OCI-LY3 (cell line): ENCODE data around the gene ARHGEF11.

Source experiments
- H2AFZ ChIP-seq: fragments of 200-600, 300-600 bp; shearing (Covaris generic); 2 replicates; pipeline ENCODE4 v1.6.0; 2014; ENCODE audit warnings: antibody characterized with exemption, low read depth, low read length
- H3K27ac ChIP-seq: fragments of 200-600, 300-600 bp; sonication (generic); 2 replicates; pipeline ENCODE4 v1.5.1; 2014; ENCODE audit warnings: mild to moderate bottlenecking, low read length, moderate library complexity, mixed read lengths
- H3K27me3 ChIP-seq: fragments of 200-600, 300-600 bp; sonication (generic); 2 replicates; pipeline ENCODE4 v1.6.1; 2014; ENCODE audit warnings: low read depth, low read length, mixed read lengths
- H3K36me3 ChIP-seq: fragments of 200-600, 300-600 bp; sonication (generic); replicated peaks from 2 replicates; pipeline ENCODE3; 2014; ENCODE audit warnings: low read depth, low read length, mixed read lengths
- H3K4me1 ChIP-seq: fragments of 300-600, 200-600 bp; sonication (generic); 2 replicates; pipeline ENCODE4 v1.6.1; 2014; ENCODE audit warnings: low read length, mixed read lengths
- H3K4me2 ChIP-seq: fragments of 200-600, 300-600 bp; sonication (generic); 2 replicates; pipeline ENCODE4 v1.6.1; 2014; ENCODE audit warnings: low read length, mixed read lengths
- H3K4me3 ChIP-seq: fragments of 300-600, 200-600 bp; sonication (generic); 2 replicates; pipeline ENCODE4 v1.5.1; 2014; ENCODE audit warnings: antibody characterized with exemption, mild to moderate bottlenecking, low read length, moderate library complexity
- H3K79me2 ChIP-seq: fragments of 300-600, 200-600 bp; shearing (Covaris generic); 2 replicates; pipeline ENCODE4 v1.6.1; 2014; ENCODE audit warnings: mild to moderate bottlenecking, low read length, mixed read lengths
- H3K9ac ChIP-seq: fragments of 300-600, 200-600 bp; shearing (Covaris generic); 2 replicates; pipeline ENCODE4 v1.6.0; 2014; ENCODE audit warnings: mild to moderate bottlenecking, low read length, moderate library complexity
- H3K9me3 ChIP-seq: fragments of 200-600, 300-600 bp; shearing (Covaris generic); 2 replicates; pipeline ENCODE4 v1.6.1; 2014; ENCODE audit warnings: low read length, mixed read lengths; ENCODE audit not compliant: insufficient read depth
- H4K20me1 ChIP-seq: fragments of 200-600, 300-600 bp; sonication (generic); 2 replicates; pipeline ENCODE4 v1.6.1; 2016; ENCODE audit warnings: low read length, mixed read lengths; ENCODE audit not compliant: insufficient read depth
- EZH2phosphoT487 ChIP-seq: fragments of 200-600 bp; shearing (Covaris generic); IDR thresholded peaks from 2 replicates; pipeline ENCODE4 v1.6.1; 2018; ENCODE audit warnings: antibody characterized with exemption, mixed run types, low read depth
- TF ChIP-seq, protein P1 (sequence below): fragments of 200-600, 300-600 bp; sonication (generic); IDR thresholded peaks from 2 replicates; pipeline ENCODE4 v1.5.1; 2014; ENCODE audit warnings: antibody characterized with exemption, low read length, low read depth

Gene ARHGEF11

DNA sequence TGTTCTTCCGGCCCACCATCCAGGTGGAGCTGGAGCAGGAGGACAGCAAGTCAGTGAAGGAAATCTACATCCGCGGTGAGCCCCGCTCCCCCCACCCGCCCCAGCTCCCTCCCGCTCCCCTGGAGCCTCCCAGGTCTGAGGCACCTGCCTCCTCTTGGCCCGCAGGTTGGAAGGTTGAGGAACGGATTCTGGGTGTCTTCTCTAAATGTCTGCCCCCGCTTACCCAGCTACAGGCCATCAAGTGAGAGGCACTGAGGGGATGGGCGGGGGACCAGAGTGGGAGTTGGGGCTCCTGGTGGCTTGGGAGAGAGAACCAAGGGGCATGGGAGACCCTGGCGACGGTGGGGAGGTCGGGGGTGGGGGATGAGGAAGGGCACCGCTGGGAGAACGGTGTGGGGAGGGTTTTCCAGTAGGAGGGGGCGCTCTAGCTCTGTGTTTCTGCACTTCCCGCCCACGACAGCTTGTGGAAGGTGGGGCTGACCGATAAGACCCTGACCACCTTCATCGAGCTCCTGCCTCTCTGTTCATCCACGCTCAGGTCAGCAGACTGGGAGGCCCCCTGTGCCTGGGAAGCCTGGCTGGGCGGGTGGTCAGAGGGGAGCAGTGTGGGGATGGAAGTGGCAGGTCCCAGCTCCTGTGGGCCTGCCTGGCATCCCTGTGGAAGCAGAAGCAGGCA lies 120.9 kb downstream of the ARHGEF11 start:
- H3K27me3 ChIP-seq, result peaks cover 43% of the 10 kb centered on the region
- H3K79me2 ChIP-seq, result no peaks in the 10 kb centered on the region
- H3K9ac ChIP-seq, result no peak overlapping the region

DNA sequence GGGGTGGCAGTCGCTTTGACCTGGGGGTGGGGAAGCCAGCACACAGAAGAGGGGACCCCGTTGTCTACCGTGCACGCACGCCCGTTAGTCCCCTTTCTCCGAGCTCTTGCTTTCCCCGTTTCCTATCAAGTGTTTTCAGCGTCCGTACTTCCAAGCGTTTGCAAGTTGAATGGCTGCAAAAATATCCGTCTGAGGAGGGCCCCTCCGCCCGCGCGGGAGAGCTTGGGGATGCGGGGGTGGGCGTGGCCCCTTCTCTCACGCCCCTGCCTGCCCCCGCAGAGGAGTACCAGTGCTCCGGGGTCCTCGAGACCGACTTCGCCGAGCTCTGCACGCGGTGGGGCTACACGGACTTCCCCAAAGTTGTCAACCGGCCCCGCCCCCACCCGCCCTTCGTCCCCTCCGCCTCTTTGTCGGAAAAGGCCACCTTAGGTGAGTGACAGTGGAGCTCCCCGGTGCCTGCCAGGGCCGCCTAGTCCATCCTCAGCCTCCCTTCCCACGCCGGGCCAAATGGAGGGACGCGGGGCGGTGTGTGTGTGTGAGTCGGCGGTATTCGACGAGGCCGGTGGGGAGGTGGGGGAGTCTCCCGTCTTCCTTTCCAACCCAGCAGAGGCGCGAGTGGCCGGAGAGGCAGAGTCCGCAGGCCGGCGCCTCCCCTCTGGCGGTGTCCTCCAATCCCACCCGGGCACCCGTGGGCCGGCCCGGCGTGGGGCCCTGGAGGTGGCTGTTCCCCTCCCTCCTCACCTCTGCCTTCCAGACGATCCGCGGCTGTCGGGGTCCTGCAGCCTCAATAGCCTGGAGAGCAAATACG lies 121.7 kb downstream of the ARHGEF11 start:
- TF ChIP-seq, protein P1, sequence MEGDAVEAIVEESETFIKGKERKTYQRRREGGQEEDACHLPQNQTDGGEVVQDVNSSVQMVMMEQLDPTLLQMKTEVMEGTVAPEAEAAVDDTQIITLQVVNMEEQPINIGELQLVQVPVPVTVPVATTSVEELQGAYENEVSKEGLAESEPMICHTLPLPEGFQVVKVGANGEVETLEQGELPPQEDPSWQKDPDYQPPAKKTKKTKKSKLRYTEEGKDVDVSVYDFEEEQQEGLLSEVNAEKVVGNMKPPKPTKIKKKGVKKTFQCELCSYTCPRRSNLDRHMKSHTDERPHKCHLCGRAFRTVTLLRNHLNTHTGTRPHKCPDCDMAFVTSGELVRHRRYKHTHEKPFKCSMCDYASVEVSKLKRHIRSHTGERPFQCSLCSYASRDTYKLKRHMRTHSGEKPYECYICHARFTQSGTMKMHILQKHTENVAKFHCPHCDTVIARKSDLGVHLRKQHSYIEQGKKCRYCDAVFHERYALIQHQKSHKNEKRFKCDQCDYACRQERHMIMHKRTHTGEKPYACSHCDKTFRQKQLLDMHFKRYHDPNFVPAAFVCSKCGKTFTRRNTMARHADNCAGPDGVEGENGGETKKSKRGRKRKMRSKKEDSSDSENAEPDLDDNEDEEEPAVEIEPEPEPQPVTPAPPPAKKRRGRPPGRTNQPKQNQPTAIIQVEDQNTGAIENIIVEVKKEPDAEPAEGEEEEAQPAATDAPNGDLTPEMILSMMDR, result no peak
- TF ChIP-seq EZH2phosphoT487, result no peak
- Histone ChIP-seq H3K27me3 (peaks cover 38% of the 10 kb centered on the region), H3K9ac (no peak overlapping the region), H3K4me1 (no peaks in the 10 kb centered on the region), H3K27ac (no peak overlapping the region), H4K20me1 (no peaks in the 10 kb centered on the region), H3K9me3 (no peaks in the 10 kb centered on the region), H3K79me2 (no peaks in the 10 kb centered on the region), H3K4me2 (no peak overlapping the region), H2AFZ (no peak overlapping the region), H3K36me3 (no peaks in the 10 kb centered on the region), H3K4me3 (no peak overlapping the region)

More for the DNA sequence above, 120.9 kb downstream of the ARHGEF11 start:
- Histone ChIP-seq H2AFZ (no peak overlapping the region), H4K20me1 (no peaks in the 10 kb centered on the region), H3K27ac (no peak overlapping the region), H3K36me3 (no peaks in the 10 kb centered on the region), H3K9me3 (no peaks in the 10 kb centered on the region), H3K4me2 (no peak overlapping the region), H3K4me1 (no peaks in the 10 kb centered on the region), H3K4me3 (no peak overlapping the region)
- TF ChIP-seq, protein P1, result no peak
- no peak for TF ChIP-seq EZH2phosphoT487

DNA sequence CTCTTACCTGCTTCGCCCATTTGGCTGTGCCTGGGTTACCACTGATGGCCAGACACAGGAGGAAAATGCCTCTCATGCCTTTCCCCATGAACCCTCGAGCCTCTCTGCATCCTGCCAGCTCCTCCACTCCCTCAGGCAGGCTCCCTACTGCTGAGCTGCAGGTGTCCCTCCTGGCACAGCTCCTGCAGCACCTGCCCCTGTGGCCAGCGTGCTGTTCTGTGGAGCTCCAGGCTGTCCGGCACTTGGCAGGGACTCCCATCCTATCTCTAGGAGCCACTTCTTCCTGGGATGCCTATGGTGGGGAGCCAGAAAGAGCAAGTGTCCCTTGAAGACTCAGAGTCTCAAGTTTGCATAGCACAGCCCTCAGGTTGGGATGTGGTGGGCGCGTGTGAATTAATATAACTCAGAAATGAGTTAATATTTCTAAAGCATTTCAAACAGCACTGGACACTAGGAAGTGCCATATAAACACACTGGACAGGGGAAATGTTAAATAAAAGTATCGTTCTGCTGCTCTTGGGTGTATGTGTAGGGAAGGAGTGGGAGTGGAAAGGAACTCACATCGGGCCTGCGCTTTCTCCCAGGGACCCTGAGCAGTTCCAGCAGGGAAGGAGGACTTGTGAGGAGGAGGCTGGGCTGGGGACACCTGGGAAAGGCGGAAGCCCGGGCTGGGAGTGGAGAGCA lies 122.4 kb downstream of the ARHGEF11 start:
- Histone ChIP-seq H3K27me3 (peaks cover 40% of the 10 kb centered on the region), H3K79me2 (no peaks in the 10 kb centered on the region), H3K27ac (no peak overlapping the region), H3K4me2 (no peak overlapping the region), H2AFZ (no peak overlapping the region), H3K36me3 (no peaks in the 10 kb centered on the region), H3K4me3 (no peak overlapping the region), H3K4me1 (no peaks in the 10 kb centered on the region), H3K9me3 (no peaks in the 10 kb centered on the region), H3K9ac (no peak overlapping the region), H4K20me1 (no peaks in the 10 kb centered on the region)
- TF ChIP-seq EZH2phosphoT487, result no peak
- TF ChIP-seq, protein P1, result no peak

DNA sequence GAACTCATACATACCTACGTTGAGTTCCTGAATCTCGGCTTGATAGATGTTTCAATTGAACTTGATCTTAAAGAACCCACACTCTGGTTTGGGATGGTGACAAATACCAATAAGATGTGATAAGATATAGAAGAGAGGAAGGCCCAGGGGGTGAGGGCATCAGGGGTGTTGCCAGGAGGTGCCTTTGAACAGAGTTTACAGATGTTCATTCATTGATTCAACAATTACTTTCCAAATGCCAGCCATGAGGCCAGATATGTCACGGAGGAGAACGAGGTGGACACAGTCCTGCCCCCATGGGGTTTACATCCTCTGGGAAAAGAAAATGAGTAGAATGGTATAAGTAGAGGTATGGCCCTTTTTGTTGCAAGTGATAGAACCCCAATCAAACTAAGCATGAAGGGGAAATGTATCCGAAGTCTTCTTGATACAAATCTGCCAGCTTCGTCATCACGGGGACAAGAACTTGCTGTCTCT lies 124.5 kb downstream of the ARHGEF11 start:
- TF ChIP-seq, protein P1, result no peak
- TF ChIP-seq EZH2phosphoT487, result no peak
- H3K36me3 ChIP-seq, result no peaks in the 10 kb centered on the region
- H3K27me3 ChIP-seq, result peaks cover 35% of the 10 kb centered on the region
- H3K9me3 ChIP-seq, result no peaks in the 10 kb centered on the region
- H4K20me1 ChIP-seq, result no peaks in the 10 kb centered on the region
- no peak overlapping the region for H3K4me3 ChIP-seq
- no peak overlapping the region for H3K4me2 ChIP-seq
- no peak overlapping the region for H3K9ac ChIP-seq
- H3K27ac ChIP-seq, result no peak overlapping the region
- H3K4me1 ChIP-seq, result no peaks in the 10 kb centered on the region
- no peaks in the 10 kb centered on the region for H3K79me2 ChIP-seq
- no peak overlapping the region for H2AFZ ChIP-seq
